AG10803 (cell line): ENCODE measurements around the gene DUSP5.

Experiments used
- DNase-seq: peaks from one replicate; pipeline ENCODE4 v3.0.0; 2010; ENCODE audit warnings: low read depth
- H3K4me3 ChIP-seq: 2 replicates; pipeline ENCODE4 v1.5.1; 2011; ENCODE audit warnings: mild to moderate bottlenecking, low read length, control low read depth
- TF ChIP-seq, protein P1 (sequence below): conservative IDR thresholded peaks from 2 replicates; pipeline ENCODE4 v1.5.1; 2011; ENCODE audit warnings: mild to moderate bottlenecking, low read length, control low read depth, inconsistent platforms

DUSP5 gene

DNA sequence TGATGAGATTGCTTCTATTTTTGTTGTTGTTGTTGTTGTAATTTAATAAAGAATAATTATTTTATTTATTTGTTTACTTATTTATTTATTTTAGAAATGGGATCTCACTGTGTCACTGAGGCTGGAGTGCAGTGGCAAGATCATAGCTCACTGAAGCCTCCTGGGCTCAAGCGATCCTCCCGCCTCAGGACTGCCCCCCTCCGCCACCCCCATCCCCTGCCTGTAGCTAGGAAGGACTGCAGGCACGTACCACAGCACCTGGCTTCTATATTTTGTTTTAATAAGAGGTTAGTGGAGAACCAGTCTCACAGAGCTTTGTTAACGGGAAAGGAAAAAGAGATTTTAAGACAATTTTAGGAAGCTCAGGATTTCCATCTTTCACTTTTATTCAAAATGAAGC, 50.3 kb downstream of the DUSP5 start:
- DNase-seq: no peak
- H3K4me3 ChIP-seq: no peak overlapping the region
- TF ChIP-seq, protein P1, sequence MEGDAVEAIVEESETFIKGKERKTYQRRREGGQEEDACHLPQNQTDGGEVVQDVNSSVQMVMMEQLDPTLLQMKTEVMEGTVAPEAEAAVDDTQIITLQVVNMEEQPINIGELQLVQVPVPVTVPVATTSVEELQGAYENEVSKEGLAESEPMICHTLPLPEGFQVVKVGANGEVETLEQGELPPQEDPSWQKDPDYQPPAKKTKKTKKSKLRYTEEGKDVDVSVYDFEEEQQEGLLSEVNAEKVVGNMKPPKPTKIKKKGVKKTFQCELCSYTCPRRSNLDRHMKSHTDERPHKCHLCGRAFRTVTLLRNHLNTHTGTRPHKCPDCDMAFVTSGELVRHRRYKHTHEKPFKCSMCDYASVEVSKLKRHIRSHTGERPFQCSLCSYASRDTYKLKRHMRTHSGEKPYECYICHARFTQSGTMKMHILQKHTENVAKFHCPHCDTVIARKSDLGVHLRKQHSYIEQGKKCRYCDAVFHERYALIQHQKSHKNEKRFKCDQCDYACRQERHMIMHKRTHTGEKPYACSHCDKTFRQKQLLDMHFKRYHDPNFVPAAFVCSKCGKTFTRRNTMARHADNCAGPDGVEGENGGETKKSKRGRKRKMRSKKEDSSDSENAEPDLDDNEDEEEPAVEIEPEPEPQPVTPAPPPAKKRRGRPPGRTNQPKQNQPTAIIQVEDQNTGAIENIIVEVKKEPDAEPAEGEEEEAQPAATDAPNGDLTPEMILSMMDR: no peak

- DNase-seq: no peak
- no peak overlapping the region for H3K4me3 ChIP-seq
- TF ChIP-seq, protein P1: no peak
Measured at GRCh38 chr10:110549211-110549610, 51.5 kb downstream of the DUSP5 start.

GRCh38 chr10:110553905-110554304, 56.2 kb downstream of the DUSP5 start:
- TF ChIP-seq, protein P1: no peak
- no peak overlapping the region for H3K4me3 ChIP-seq
- DNase-seq: no peak

GRCh38 chr10:110556296-110556695, 58.6 kb downstream of the DUSP5 start:
- DNase-seq: no peak
- TF ChIP-seq, protein P1: no peak
- H3K4me3 ChIP-seq: no peak overlapping the region

GRCh38 chr10:110556969-110557601, 59.4 kb downstream of the DUSP5 start:
- peak; percentile 63 for DNase-seq
- no peak overlapping the region for H3K4me3 ChIP-seq
- TF ChIP-seq, protein P1: peak; percentile 86

GRCh38 chr10:110558041-110558440, 60.3 kb downstream of the DUSP5 start:
- no peak overlapping the region for H3K4me3 ChIP-seq
- DNase-seq: no peak
- TF ChIP-seq, protein P1: no peak

DNA sequence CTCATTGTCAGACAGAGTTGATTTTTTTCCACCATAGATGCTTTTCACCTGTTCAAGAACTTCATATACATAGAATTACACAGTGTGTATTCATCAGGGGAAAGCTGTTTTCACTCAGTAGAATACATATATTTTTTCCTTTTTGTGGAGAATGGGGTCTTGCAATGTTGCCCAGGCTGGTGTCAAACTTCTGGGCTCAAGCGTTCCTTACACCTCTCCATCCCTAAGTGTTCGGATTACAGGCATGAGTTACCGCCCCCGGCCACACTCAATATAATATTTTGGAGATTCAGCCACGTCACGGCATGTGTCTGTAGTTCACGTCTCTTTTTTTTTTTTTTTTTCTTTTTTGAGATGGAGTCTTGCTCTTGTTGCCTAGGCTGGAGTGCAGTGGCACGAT, 62.3 kb downstream of the DUSP5 start:
- no peak overlapping the region for H3K4me3 ChIP-seq
- TF ChIP-seq, protein P1: no peak
- no peak for DNase-seq
